ENCODE results near the gene SYNPR. TPM values are rescaled to one million over a fixed set of nuclear protein-coding genes. Genes with fewer than 3 reads are reported as not detected.

SYNPR gene
- total RNA-seq, 1 donor from 2014 or later = not detected

- no peaks in the 10 kb centered on the region for H3K27me3 Mint-ChIP-seq (ENCODE audit: low read depth)
- no peak overlapping the region for H3K4me3 Mint-ChIP-seq
- TF ChIP-seq CTCF (conservative IDR thresholded peaks at IDR 0.05) = no peak
- no peak for DNase-seq (ENCODE audit: low read depth, low spot score)
- peaks cover 3% of the 10 kb centered on the region for H3K9me3 Mint-ChIP-seq
- peaks cover 9% of the 10 kb centered on the region for H3K4me1 Mint-ChIP-seq
- no peak overlapping the region for H3K27ac Mint-ChIP-seq (ENCODE audit: unreplicated experiment)
- no peaks in the 10 kb centered on the region for H3K36me3 Mint-ChIP-seq (ENCODE audit: low read depth)
Observed at GRCh38 chr3:63384382-63384781, 106.3 kb downstream of the SYNPR start.

- Mint-ChIP-seq H3K27ac (ENCODE audit: unreplicated experiment) (no peak overlapping the region), H3K27me3 (ENCODE audit: low read depth) (no peaks in the 10 kb centered on the region), H3K4me3 (no peak overlapping the region), H3K9me3 (peaks cover 3% of the 10 kb centered on the region), H3K36me3 (ENCODE audit: low read depth) (no peaks in the 10 kb centered on the region), H3K4me1 (peaks cover 9% of the 10 kb centered on the region)
- TF ChIP-seq CTCF (conservative IDR thresholded peaks at IDR 0.05) = no peak
- DNase-seq (ENCODE audit: low read depth, low spot score) = no peak
Observed at GRCh38 chr3:63385629-63386028, 107.5 kb downstream of the SYNPR start.

GRCh38 chr3:63386568-63386967, 108.5 kb downstream of the SYNPR start:
- DNase-seq (ENCODE audit: low read depth, low spot score) = no peak
- Mint-ChIP-seq H3K27ac (ENCODE audit: unreplicated experiment) (no peak overlapping the region), H3K4me1 (peaks cover 9% of the 10 kb centered on the region), H3K9me3 (peaks cover 2% of the 10 kb centered on the region), H3K27me3 (ENCODE audit: low read depth) (no peaks in the 10 kb centered on the region), H3K4me3 (no peak overlapping the region), H3K36me3 (ENCODE audit: low read depth) (no peaks in the 10 kb centered on the region)
- no peak for TF ChIP-seq CTCF (conservative IDR thresholded peaks at IDR 0.05)

DNA sequence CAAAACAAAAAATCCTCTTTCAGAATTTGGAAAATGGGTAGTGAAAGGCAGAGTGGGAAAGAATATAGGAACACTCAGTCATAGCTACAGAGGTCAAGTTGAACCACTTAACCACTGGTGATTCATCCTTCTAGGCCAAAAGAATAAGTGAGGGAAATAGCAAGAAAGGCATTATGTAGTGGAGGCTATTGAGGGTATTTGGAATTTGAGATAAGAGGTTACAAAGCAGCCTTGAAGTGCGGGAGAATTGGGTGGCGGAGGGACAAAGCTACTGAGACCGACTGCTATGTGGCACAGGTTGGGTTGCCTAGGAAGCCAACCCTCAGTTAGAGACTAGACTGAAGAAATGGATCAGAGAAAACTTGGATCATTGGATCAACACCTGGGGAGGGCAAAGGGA, 109.5 kb downstream of the SYNPR start:
- Mint-ChIP-seq H3K4me1 (peaks cover 9% of the 10 kb centered on the region), H3K36me3 (ENCODE audit: low read depth) (no peaks in the 10 kb centered on the region), H3K27me3 (ENCODE audit: low read depth) (no peaks in the 10 kb centered on the region), H3K4me3 (no peak overlapping the region), H3K9me3 (no peaks in the 10 kb centered on the region), H3K27ac (ENCODE audit: unreplicated experiment) (peak overlapping the region; percentile 39)
- TF ChIP-seq CTCF (conservative IDR thresholded peaks at IDR 0.05) = no peak
- no peak for DNase-seq (ENCODE audit: low read depth, low spot score)

- no peaks in the 10 kb centered on the region for H3K27me3 Mint-ChIP-seq (ENCODE audit: low read depth)
- no peak overlapping the region for H3K4me3 Mint-ChIP-seq
- TF ChIP-seq CTCF (conservative IDR thresholded peaks at IDR 0.05) = no peak
- DNase-seq (ENCODE audit: low read depth, low spot score) = no peak
- no peaks in the 10 kb centered on the region for H3K36me3 Mint-ChIP-seq (ENCODE audit: low read depth)
- H3K4me1 Mint-ChIP-seq = peaks cover 9% of the 10 kb centered on the region
- no peaks in the 10 kb centered on the region for H3K9me3 Mint-ChIP-seq
- no peak overlapping the region for H3K27ac Mint-ChIP-seq (ENCODE audit: unreplicated experiment)
Observed at GRCh38 chr3:63390710-63391230, 112.7 kb downstream of the SYNPR start.

- Mint-ChIP-seq H3K4me3 (no peak overlapping the region), H3K9me3 (no peaks in the 10 kb centered on the region), H3K4me1 (no peaks in the 10 kb centered on the region), H3K27ac (ENCODE audit: unreplicated experiment) (no peak overlapping the region), H3K27me3 (ENCODE audit: low read depth) (no peaks in the 10 kb centered on the region), H3K36me3 (ENCODE audit: low read depth) (no peaks in the 10 kb centered on the region)
- TF ChIP-seq CTCF (conservative IDR thresholded peaks at IDR 0.05) = no peak
- no peak for DNase-seq (ENCODE audit: low read depth, low spot score)
Observed at GRCh38 chr3:63395960-63396359, 117.9 kb downstream of the SYNPR start.

Data from neural crest cell (in vitro differentiated cells).